Glomerular endothelial cell (primary cell): ENCODE measurements around the gene SLC3A2. TPM values are rescaled to one million over a fixed set of nuclear protein-coding genes. Genes with fewer than 3 reads are reported as not detected.

ENCODE experiments used
- DNase-seq: peaks from one replicate; pipeline ENCODE4 v3.0.0-alpha.2; 2011; ENCODE audit warnings: low read depth, low spot score; ENCODE audit errors: extremely low read depth
- total RNA-seq: library from RNA; depleted of rRNA; stranded (reverse); fragments of >200 nt; gene quantifications from 2 replicates; pipeline ENCODE4 v1.2.3, GENCODE V29; 2015

SLC3A2 gene
- total RNA-seq, 1 donor from 2014 or later = 157 TPM

- no peak for DNase-seq
Observed at GRCh38 chr11:62908468-62909072, 27.9 kb downstream of the SLC3A2 start.

- DNase-seq = no peak
Observed at GRCh38 chr11:62909107-62909894, 28.6 kb downstream of the SLC3A2 start.

DNA sequence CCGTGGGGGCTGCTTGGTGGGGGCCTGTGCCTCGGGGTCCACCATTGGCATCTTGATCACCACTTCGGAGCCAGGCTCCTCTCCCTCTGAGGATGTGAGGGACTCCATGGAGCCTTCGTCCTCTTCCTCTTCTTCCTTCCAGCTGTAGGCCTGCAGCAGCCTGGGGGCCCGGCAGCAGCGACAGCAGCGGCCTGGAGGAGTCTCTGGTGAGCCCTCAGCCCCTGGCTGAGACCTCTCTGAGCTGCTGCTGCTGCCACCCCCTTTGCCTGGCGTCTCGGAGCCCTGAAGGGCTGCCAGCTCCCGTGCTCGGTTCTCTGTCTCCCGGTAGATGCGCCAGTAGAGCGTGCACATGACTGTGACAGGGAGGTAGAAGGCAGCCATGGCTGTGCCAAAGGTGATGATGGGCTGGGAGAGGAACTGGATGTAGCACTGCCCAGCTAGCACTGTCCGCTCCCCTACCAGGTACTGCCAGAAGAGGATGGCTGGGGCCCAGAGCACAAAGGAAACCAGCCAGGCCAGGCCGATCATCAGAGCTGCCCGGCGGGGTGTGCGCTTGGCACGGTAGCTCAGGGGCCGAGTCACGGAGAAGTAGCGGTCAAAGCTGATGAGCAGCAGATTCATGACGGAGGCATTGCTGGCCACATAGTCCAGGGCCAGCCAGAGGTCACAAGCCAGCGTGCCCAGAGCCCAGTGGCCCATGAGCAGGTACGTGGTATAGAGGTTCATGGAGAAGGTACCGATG is 29.6 kb downstream of the SLC3A2 start:
- no peak for DNase-seq

DNA sequence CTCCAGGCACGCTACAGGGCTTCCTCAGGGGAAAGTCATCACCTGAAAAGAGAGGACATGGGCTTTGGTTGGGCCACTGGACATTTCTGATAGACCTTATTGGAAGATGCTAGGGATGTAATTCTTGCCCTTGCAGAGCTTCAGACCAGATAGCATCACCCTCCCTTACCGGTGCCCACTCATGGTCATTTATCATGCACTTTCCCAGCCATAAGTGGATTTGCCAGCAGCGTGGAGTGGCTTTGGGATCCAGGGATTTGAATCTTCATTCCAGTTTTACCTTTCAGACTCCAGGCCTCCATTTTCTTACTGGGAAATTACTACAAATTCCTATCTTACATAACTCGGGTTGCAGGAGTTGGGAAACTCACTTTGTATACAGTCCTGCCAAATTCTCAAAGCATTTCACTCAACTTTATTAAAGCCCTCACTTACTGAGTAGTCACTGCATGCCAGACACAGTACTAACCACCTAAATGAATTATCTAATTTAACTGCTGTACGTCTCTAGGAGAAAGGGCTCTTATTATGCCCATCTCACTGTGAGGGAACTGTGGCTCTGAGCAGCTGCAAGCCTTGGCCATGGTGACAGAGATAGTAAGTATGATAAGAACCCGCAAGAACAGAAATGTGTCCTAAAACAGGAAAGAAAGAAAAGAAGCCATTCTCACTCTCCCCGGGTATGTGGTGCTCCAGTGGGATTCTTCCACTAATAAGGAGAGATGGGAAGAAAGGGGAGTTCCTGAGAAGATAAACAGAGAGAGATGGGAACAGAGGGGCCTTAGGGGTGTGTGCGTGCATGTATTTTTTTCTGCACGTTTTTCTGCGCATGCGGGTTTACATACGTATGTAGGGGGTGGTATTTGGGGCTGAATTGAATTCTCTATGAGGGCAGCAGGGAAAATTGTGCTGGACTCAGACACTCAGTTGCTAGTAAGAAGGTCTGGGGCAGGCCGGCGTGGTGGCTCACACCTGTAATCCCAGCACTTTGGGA is 30.7 kb downstream of the SLC3A2 start:
- no peak for DNase-seq

GRCh38 chr11:62912268-62912667 is 31.6 kb downstream of the SLC3A2 start:
- no peak for DNase-seq

DNA sequence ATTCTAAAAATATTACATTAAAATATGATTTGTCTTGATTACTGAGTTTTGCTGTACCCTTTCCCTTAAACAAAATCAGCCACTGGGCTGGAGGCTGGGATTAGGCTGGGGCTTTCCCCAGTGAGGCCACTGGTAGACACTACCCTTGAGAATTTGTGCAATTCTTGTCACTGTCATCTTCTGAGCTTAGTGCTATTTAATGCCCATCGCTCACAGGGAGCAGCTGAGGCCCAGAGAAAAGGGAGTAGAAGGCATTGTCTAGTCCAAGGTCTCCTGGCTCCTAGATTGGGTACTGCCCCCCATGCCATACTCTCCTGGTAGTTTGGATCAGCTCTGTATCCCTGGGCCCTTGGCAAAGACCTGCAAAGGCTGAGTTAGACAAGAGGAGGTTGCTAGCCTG is 33.7 kb downstream of the SLC3A2 start:
- DNase-seq = no peak

DNA sequence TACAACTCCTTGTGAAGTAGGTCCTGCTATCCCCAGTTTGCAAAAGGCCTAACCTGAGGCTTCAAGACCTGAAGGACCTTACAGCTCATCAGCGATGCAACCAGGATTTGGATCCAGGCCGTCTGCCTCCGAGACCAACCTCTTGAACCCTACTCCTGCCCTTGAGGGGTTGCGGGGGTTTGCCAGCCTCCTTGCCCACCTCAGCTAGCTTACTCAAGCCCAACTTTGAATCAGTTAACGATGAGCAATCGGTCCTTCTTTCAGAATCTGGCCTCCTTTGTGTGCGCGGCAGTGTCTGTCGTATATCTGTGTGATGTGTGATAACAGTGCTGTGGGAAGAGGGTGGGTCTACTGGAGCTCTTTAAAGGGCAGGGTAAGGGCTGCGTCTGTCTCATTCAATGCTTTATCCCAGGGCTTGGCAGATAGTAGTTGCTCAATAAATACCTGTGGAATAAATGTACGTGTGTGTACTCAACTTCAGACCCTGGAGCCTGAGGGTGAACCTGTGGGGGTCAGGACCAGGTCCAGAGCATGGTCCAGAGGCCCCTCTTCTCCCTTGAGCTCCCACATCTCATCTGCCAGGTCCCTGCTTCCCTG is 37.3 kb downstream of the SLC3A2 start:
- DNase-seq = no peak

DNA sequence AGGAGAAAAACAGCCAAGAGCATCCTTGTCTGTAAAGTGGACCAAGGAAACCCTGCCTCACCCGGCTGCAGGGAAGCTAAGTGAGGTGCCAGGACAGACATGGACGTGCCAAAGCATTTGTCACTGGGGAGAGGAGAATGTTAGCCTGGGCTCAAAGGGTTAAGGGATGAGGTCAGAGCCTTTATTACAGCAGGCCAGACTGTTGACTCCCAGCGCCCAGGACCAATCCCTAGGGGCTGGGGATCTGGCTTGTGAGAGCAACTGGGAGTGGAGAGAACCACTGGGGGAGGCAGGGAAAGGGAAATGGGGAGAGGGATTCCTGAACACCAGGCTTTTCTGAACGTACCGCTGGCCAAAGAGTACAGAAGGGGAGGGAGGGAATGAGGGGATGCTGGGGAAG is 37.8 kb downstream of the SLC3A2 start:
- no peak for DNase-seq

- DNase-seq = no peak
Observed at GRCh38 chr11:62919476-62919875, 38.8 kb downstream of the SLC3A2 start.

GRCh38 chr11:62919898-62920640 is 39.4 kb downstream of the SLC3A2 start:
- DNase-seq = no peak

GRCh38 chr11:62921201-62921572 is 40.5 kb downstream of the SLC3A2 start, which contains the start of gene CHRM1:
Gene CHRM1 (minus strand): TSS chr11:62921363. CDS start chr11:62911100, 10,263 bp downstream.
- no peak for DNase-seq

- no peak for DNase-seq
Observed at GRCh38 chr11:62921573-62922188, 41.0 kb downstream of the SLC3A2 start.

GRCh38 chr11:62922189-62922589 is 41.5 kb downstream of the SLC3A2 start:
- DNase-seq = no peak

- no peak for DNase-seq
Observed at GRCh38 chr11:62922653-62923431, 42.1 kb downstream of the SLC3A2 start.

DNA sequence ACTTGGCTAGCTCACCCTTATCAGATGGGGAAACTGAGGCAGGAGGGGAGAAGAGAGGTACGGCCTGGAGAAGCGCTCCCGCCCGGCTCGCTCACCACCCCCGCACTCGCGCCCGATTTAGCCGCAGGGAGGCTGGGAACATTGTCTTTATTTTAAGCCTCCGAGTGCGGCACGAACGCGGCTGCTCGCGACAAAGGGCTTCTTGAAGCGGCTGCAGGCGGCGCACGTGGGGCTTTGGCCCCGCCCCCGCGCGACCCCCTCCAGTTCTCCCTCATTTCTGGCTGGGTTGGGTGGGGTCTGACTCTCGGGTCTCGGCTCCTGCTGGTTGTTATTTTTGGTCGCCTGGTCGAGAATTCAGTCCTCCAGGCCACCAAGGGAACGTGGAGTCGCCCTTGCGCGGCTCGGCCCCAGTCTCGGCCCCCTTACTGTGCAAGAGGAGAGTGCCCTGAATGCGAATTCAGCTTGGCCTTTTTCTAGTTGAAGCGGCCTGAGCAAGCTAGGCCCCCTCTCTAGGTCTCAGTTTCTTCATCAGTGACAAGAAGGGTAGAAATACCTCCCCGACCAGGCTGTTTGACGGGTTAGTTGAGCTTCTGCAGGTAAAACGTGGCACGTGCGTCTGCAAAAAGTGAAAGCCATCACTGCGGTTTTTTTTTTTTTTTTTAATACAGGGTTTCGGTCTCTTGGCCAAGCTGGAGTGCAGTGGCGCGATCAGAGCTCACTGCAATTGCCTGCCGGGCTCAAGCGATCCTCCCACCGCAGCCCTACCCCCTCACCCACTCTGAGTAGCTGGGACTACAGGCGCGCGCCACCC is 43.1 kb downstream of the SLC3A2 start:
- no peak for DNase-seq

DNA sequence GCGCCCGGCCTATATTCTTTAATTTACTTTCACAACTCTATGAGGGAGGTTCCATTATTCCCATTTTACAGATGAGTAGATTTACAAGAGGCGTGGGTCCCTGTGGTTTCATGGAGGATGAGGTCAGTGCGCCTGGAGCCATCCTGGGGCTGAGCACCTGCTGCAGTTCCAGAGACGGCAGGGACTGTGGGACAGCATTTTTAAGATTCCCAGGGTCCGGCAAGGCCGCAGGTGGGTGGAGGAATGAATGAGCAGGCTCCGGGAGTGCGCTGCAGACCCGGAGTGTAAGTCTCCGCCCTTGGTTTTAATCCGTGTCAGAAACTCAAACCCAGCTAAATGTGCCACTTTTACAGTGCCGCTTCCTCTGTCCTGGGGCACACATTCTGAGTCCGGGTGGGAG is 44.6 kb downstream of the SLC3A2 start:
- no peak for DNase-seq
